Suprapubic skin (tissue), 4 donors: ENCODE results near the gene PIGB.

Experiments used
- CTCF ChIP-seq, 2 donors: fragments of 200-600 bp in 1 of 2; fragments of 450-650 bp in 1 of 2; sonication (generic) in 1 of 2; IDR thresholded peaks; one replicate each; pipeline ENCODE4 v1.5.1; 2016 to 2019; ENCODE audit warnings: antibody characterized with exemption in 2 of 2, mild to moderate bottlenecking in 1 of 2, moderate library complexity in 1 of 2
- EP300 ChIP-seq: sonication (generic); formaldehyde crosslinking; IDR thresholded peaks from one replicate; pipeline ENCODE4 v1.6.1; 2017; ENCODE audit warnings: antibody characterized with exemption
- POLR2A ChIP-seq, 2 donors: fragments of 450-650 bp; IDR thresholded peaks; one replicate each; pipeline ENCODE4 v1.6.1; 2017; ENCODE audit warnings: antibody characterized with exemption in 2 of 2, mild to moderate bottlenecking in 2 of 2, moderate library complexity in 2 of 2
- POLR2AphosphoS5 ChIP-seq, 3 donors: sonication (generic); formaldehyde crosslinking; IDR thresholded peaks; one replicate each; pipeline ENCODE4 v1.6.1; 2017; ENCODE audit warnings: antibody characterized with exemption in 3 of 3

- TF ChIP-seq POLR2AphosphoS5 (IDR thresholded peaks at IDR 0.05) (no peak), CTCF (IDR thresholded peaks at IDR 0.05) (no peak), POLR2A (IDR thresholded peaks at IDR 0.05) (no peak), EP300 (no peak)
Measured at GRCh38 chr15:55288006-55288717, 30.9 kb upstream of the PIGB start.
